H1 (cell line): ENCODE measurements around the gene KSR2. TPM values are rescaled to one million over a fixed set of nuclear protein-coding genes. Genes with fewer than 3 reads are reported as not detected.

ENCODE experiments used
- CTCF ChIA-PET: fragments of 300-600 bp; sonication (Branson Sonifier 250); formaldehyde crosslinking; loops from one replicate; lab custom pipeline; 2021; ENCODE audit not compliant: partially characterized antibody; lab: Charles Lee
- POLR2A ChIA-PET: fragments of 300-600 bp; sonication (Branson Sonifier 250); formaldehyde crosslinking; loops from one replicate; lab custom pipeline; 2021; ENCODE audit warnings: inconsistent platforms; ENCODE audit not compliant: partially characterized antibody; lab: Charles Lee
- DNase-seq, 2 experiments: peaks; one replicate each; pipeline versions ENCODE4 v3.0.0 to v3.0.0-alpha.2; 2010 to 2022; ENCODE audit warnings: low spot score in 2 of 2, low read depth in 1 of 2, mixed read lengths in 1 of 2
- FAIRE-seq: peaks from 2 replicates; lab custom pipeline; 2011; peaks lifted over from hg19 to GRCh38; lab: Jason Lieb, UNC
- H2AFZ ChIP-seq: 2 replicates; pipeline ENCODE4 v1.8.1; 2012; ENCODE audit warnings: low read length, inconsistent platforms
- H2AK5ac ChIP-seq: 2 replicates; pipeline ENCODE4 v1.6.1; 2013; ENCODE audit warnings: low read depth, low read length
- H2BK120ac ChIP-seq: replicated peaks from 2 replicates; pipeline ENCODE3; 2013; ENCODE audit warnings: low read depth, low read length, inconsistent platforms
- H2BK12ac ChIP-seq: 2 replicates; pipeline ENCODE4 v1.6.1; 2013; ENCODE audit warnings: low read depth, low read length
- H2BK15ac ChIP-seq: 2 replicates; pipeline ENCODE4 v1.6.1; 2013; ENCODE audit warnings: low read length
- H2BK20ac ChIP-seq: 2 replicates; pipeline ENCODE4 v1.6.1; 2013; ENCODE audit warnings: low read length
- H2BK5ac ChIP-seq: 2 replicates; pipeline ENCODE4 v1.6.1; 2013; ENCODE audit warnings: low read depth, low read length
- H3K14ac ChIP-seq: 2 replicates; pipeline ENCODE4 v1.6.1; 2013; ENCODE audit warnings: inconsistent platforms; ENCODE audit not compliant: insufficient read length
- H3K18ac ChIP-seq: 2 replicates; pipeline ENCODE4 v1.6.1; 2013; ENCODE audit warnings: low read length; ENCODE audit errors: extremely low read depth
- H3K23ac ChIP-seq: 2 replicates; pipeline ENCODE4 v1.6.1; 2013; ENCODE audit warnings: inconsistent platforms; ENCODE audit not compliant: insufficient read length
- H3K23me2 ChIP-seq: 2 replicates; pipeline ENCODE4 v1.6.1; 2013; ENCODE audit warnings: low read depth, low read length
- H3K27ac ChIP-seq: 2 replicates; pipeline ENCODE4 v1.6.1; 2011; ENCODE audit warnings: low read depth, low read length, inconsistent platforms
- H3K27me3 ChIP-seq, 4 experiments: replicated peaks in 1 of 4; 1 replicate in 1 of 4; 2 replicates in 3 of 4; pipeline versions ENCODE4 v1.6.1 to v1.8.1; 2011 to 2013; ENCODE audit warnings: low read length in 3 of 4, mild to moderate bottlenecking in 3 of 4, inconsistent platforms in 2 of 4, mixed read lengths in 2 of 4, moderate library complexity in 1 of 4; ENCODE audit not compliant: control insufficient read depth in 3 of 4, insufficient read depth in 3 of 4; ENCODE audit errors: extremely low read depth in 1 of 4
- H3K36me3 ChIP-seq, 4 experiments: 2 replicates each; pipeline versions ENCODE4 v1.6.1 to v1.8.1; 2011 to 2013; ENCODE audit warnings: mild to moderate bottlenecking in 4 of 4, low read length in 3 of 4, moderate library complexity in 2 of 4, control low read depth in 1 of 4, inconsistent platforms in 1 of 4; ENCODE audit not compliant: insufficient read depth in 4 of 4, control insufficient read depth in 2 of 4
- H3K4ac ChIP-seq: replicated peaks from 2 replicates; pipeline ENCODE3; 2013; ENCODE audit warnings: low read length, low read depth, mixed read lengths, inconsistent platforms; ENCODE audit not compliant: insufficient read length
- H3K4me1 ChIP-seq, 4 experiments: replicated peaks in 1 of 4; 1 replicate in 1 of 4; 2 replicates in 3 of 4; pipeline versions ENCODE4 v1.6.1 to v1.8.1; 2011 to 2013; ENCODE audit warnings: low read length in 3 of 4, inconsistent platforms in 2 of 4, mixed read lengths in 1 of 4; ENCODE audit not compliant: insufficient read depth in 4 of 4, control insufficient read depth in 3 of 4
- H3K4me2 ChIP-seq, 2 experiments: 2 replicates each; pipeline versions ENCODE4 v1.6.1 to v1.8.1; 2011 to 2013; ENCODE audit warnings: low read depth in 2 of 2, low read length in 2 of 2, control low read depth in 1 of 2, inconsistent platforms in 1 of 2, mild to moderate bottlenecking in 1 of 2; ENCODE audit not compliant: insufficient read depth in 1 of 2
- H3K4me3 ChIP-seq, 4 experiments: fragments of 200-600, 300-600 bp in 1 of 4; sonication (generic), shearing (Covaris generic), sonication (Bioruptor Twin) in 1 of 4; 2 replicates each; pipeline versions ENCODE4 v1.5.1 to v1.8.1; 2011 to 2016; ENCODE audit warnings: low read length in 4 of 4, low read depth in 3 of 4, control low read depth in 2 of 4, inconsistent platforms in 2 of 4, mild to moderate bottlenecking in 2 of 4, mixed read lengths in 1 of 4, moderate library complexity in 1 of 4; ENCODE audit not compliant: insufficient read depth in 2 of 4; ENCODE audit errors: extremely low read depth in 1 of 4
- H3K56ac ChIP-seq: replicated peaks from 2 replicates; pipeline ENCODE3; 2013; ENCODE audit warnings: low read depth, mild to moderate bottlenecking, mixed read lengths, low read length, inconsistent platforms; ENCODE audit not compliant: insufficient read length
- H3K79me1 ChIP-seq: 2 replicates; pipeline ENCODE4 v1.6.1; 2013; ENCODE audit warnings: low read depth, low read length, control low read depth
- H3K79me2 ChIP-seq, 2 experiments: 2 replicates each; pipeline versions ENCODE4 v1.6.1 to v1.8.1; 2012 to 2013; ENCODE audit warnings: low read length in 2 of 2, mild to moderate bottlenecking in 2 of 2, inconsistent platforms in 1 of 2; ENCODE audit not compliant: insufficient read depth in 2 of 2, control insufficient read depth in 1 of 2
- H3K9ac ChIP-seq, 4 experiments: replicated peaks in 1 of 4; 1 replicate in 1 of 4; 2 replicates in 3 of 4; pipeline versions ENCODE4 v1.6.1 to v1.8.1; 2011 to 2013; ENCODE audit warnings: low read depth in 3 of 4, low read length in 3 of 4, control low read depth in 2 of 4, mild to moderate bottlenecking in 2 of 4, moderate library complexity in 2 of 4, inconsistent platforms in 1 of 4; ENCODE audit errors: extremely low read depth in 1 of 4
- H3K9me3 ChIP-seq, 2 experiments: 2 replicates each; pipeline versions ENCODE4 v1.6.1 to v1.8.1; 2012 to 2013; ENCODE audit warnings: mild to moderate bottlenecking in 2 of 2, moderate library complexity in 2 of 2, control low read depth in 1 of 2, inconsistent platforms in 1 of 2, low read depth in 1 of 2, low read length in 1 of 2, mixed read lengths in 1 of 2; ENCODE audit not compliant: insufficient read depth in 2 of 2
- H4K20me1 ChIP-seq, 2 experiments: replicated peaks in 1 of 2; 2 replicates each; pipeline versions ENCODE3 to v1.8.1; 2011 to 2013; ENCODE audit warnings: inconsistent platforms in 2 of 2, low read length in 2 of 2, mild to moderate bottlenecking in 1 of 2; ENCODE audit not compliant: insufficient read depth in 2 of 2, control insufficient read depth in 1 of 2
- H4K5ac ChIP-seq: 2 replicates; pipeline ENCODE4 v1.6.1; 2013; ENCODE audit warnings: low read length, low read depth, mixed read lengths, inconsistent platforms; ENCODE audit not compliant: insufficient read length
- H4K8ac ChIP-seq: 2 replicates; pipeline ENCODE4 v1.8.0; 2013; ENCODE audit warnings: mild to moderate bottlenecking, moderate library complexity, low read length, inconsistent platforms; ENCODE audit not compliant: insufficient read depth; ENCODE audit errors: extremely low read depth
- H4K91ac ChIP-seq: replicated peaks from 2 replicates; pipeline ENCODE3; 2013; ENCODE audit warnings: low read length, mixed read lengths, inconsistent platforms; ENCODE audit not compliant: insufficient read length
- GABPA ChIP-seq: IDR thresholded peaks from 2 replicates; pipeline ENCODE4 v1.6.1; 2011; ENCODE audit warnings: mild to moderate bottlenecking, low read length, moderate library complexity, borderline replicate concordance; ENCODE audit not compliant: insufficient read depth
- HDAC6 ChIP-seq: IDR thresholded peaks from one replicate; pipeline ENCODE4 v1.7.1; 2012; ENCODE audit warnings: low read depth, mild to moderate bottlenecking, inconsistent platforms, low read length, moderate library complexity
- PHF8 ChIP-seq: fragments of 200-600 bp; sonication (generic); conservative IDR thresholded peaks from 2 replicates; pipeline ENCODE4 v1.7.1; 2012; ENCODE audit warnings: low read depth, mild to moderate bottlenecking, inconsistent platforms, low read length, moderate library complexity
- POLR2AphosphoS5 ChIP-seq: IDR thresholded peaks from 2 replicates; pipeline ENCODE4 v1.6.1; 2011; ENCODE audit warnings: low read depth, low read length
- SIRT6 ChIP-seq: IDR thresholded peaks from one replicate; pipeline ENCODE4 v1.7.1; 2012; ENCODE audit warnings: low read length, inconsistent platforms
- SIX5 ChIP-seq: IDR thresholded peaks from 2 replicates; pipeline ENCODE4 v1.6.1; 2011; ENCODE audit warnings: mild to moderate bottlenecking, low read depth, low read length
- USF2 ChIP-seq: IDR thresholded peaks from 2 replicates; pipeline ENCODE4 v1.6.1; 2011; ENCODE audit warnings: low read length, improper control_type of control experiment
- ZNF274 ChIP-seq: IDR thresholded peaks from 2 replicates; pipeline ENCODE4 v1.7.0; 2012; ENCODE audit warnings: low read length, borderline replicate concordance; ENCODE audit errors: extremely low read depth
- WGBS, 2 experiments: shearing (Covaris generic) in 1 of 2; methylation state at CpG; one replicate each; pipeline versions ENCODE4 v1.1.6 to v1.1.7; 2013 to 2015; ENCODE audit warnings: low lambda C conversion rate in 2 of 2, mixed read lengths in 2 of 2, inconsistent platforms in 1 of 2, low coverage in 1 of 2, missing lambda C conversion rate in 1 of 2; ENCODE audit not compliant: insufficient replicate concordance in 2 of 2, insufficient coverage in 1 of 2, insufficient read length in 1 of 2; ENCODE audit errors: extremely low coverage in 1 of 2, missing lambda C conversion rate in 1 of 2; 5-methylcytosine and 5-hydroxymethylcytosine counted together
- polyA plus RNA-seq, 7 experiments: library from polyadenylated mRNA; depleted of rRNA in 3 of 7; stranded (reverse) in 5 of 7; unstranded in 2 of 7; fragments of >200 nt in 5 of 7; fragments of 200-250 nt in 2 of 7; gene quantifications; 1 replicate in 5 of 7; 2 replicates in 1 of 7; 4 replicates in 1 of 7; pipeline versions ENCODE4 v1.2.1 to v1.2.3, GENCODE V29; 2011 to 2013; ENCODE audit warnings: missing spikeins in 2 of 7, mixed read lengths in 2 of 7
- total RNA-seq: library from RNA; stranded (reverse); fragmentation: NEBNext Ultra II Directional; extraction: Animal tissue kit (Norgen Biotek cat#: 25700); gene quantifications from 2 replicates; pipeline ENCODE4 v1.2.1, GENCODE V29; 2021

The KSR2 gene
- total and polyA plus RNA-seq, 2 of the 8 experiments (the other 6 are each of a cell fraction or from before 2014, with no cell fraction given) = 0.74 to 2.2 TPM

GRCh38 chr12:117807946-117808345 is 160.8 kb downstream of the KSR2 start:
- Histone ChIP-seq H3K23me2 (peaks cover 2% of the 10 kb centered on the region; the same call in 1 of the 2 replicates), H4K91ac (no peak overlapping the region), H2BK20ac (no peak overlapping the region), H3K79me2 (no peaks in the 10 kb centered on the region), H3K27me3 (no peaks in the 10 kb centered on the region), H3K56ac (no peak overlapping the region), H4K8ac (no peak overlapping the region), H3K23ac (no peak overlapping the region), H3K79me1 (no peaks in the 10 kb centered on the region), H3K36me3 (no peaks in the 10 kb centered on the region), H4K5ac (no peak overlapping the region), H2BK120ac (no peak overlapping the region), H3K4me2 (no peak overlapping the region), H3K9ac (no peak overlapping the region), H2AFZ (no peak overlapping the region), H2BK12ac (no peak overlapping the region), H3K14ac (no peak overlapping the region), H2AK5ac (no peak overlapping the region), H4K20me1 (no peaks in the 10 kb centered on the region), H3K4me1 (no peaks in the 10 kb centered on the region), H3K4me3 (no peak overlapping the region), H3K27ac (no peak overlapping the region), H3K18ac (no peak overlapping the region), H2BK15ac (no peak overlapping the region), H2BK5ac (no peak overlapping the region), H3K9me3 (no peaks in the 10 kb centered on the region), H3K4ac (no peak overlapping the region)
- CTCF ChIA-PET = interaction anchor here (1.0 to 1.5 kb wide), 7 partner anchors 9 to 49 kb away, joined by 3 to 4 read pairs (median 3); no protein-coding TSS in a partner anchor
- WGBS, 2 experiments = 94% methylated on average over 2 of the region's 2 CpGs; no CpG with 5 or more reads in 1 of the 2 experiments
- DNase-seq (no peak), FAIRE-seq (no peak)
- POLR2A ChIA-PET = interaction anchor here (0.6 kb wide), 1 partner anchor 284 kb away, joined by 3 read pairs; no protein-coding TSS in a partner anchor
- TF ChIP-seq PHF8 (no peak), POLR2AphosphoS5 (no peak), USF2 (no peak), SIRT6 (no peak), ZNF274 (no peak), GABPA (no peak), HDAC6 (no peak), SIX5 (no peak)
